GM21737 (cell line): ENCODE measurements around the gene DAGLA.
"Not testable (repeated sequence)": the region's sequence is repeated elsewhere in the genome, so short reads cannot be mapped to it uniquely, and the experiment has no call there.

Experiments used
- ATAC-seq: cut with Tn5 transposase; IDR thresholded peaks from one replicate; pipeline ENCODE4 v1.9.1; 2021; ENCODE audit warnings: mild to moderate bottlenecking, moderate library complexity; ENCODE audit not compliant: unreplicated experiment

Gene DAGLA, protein sequence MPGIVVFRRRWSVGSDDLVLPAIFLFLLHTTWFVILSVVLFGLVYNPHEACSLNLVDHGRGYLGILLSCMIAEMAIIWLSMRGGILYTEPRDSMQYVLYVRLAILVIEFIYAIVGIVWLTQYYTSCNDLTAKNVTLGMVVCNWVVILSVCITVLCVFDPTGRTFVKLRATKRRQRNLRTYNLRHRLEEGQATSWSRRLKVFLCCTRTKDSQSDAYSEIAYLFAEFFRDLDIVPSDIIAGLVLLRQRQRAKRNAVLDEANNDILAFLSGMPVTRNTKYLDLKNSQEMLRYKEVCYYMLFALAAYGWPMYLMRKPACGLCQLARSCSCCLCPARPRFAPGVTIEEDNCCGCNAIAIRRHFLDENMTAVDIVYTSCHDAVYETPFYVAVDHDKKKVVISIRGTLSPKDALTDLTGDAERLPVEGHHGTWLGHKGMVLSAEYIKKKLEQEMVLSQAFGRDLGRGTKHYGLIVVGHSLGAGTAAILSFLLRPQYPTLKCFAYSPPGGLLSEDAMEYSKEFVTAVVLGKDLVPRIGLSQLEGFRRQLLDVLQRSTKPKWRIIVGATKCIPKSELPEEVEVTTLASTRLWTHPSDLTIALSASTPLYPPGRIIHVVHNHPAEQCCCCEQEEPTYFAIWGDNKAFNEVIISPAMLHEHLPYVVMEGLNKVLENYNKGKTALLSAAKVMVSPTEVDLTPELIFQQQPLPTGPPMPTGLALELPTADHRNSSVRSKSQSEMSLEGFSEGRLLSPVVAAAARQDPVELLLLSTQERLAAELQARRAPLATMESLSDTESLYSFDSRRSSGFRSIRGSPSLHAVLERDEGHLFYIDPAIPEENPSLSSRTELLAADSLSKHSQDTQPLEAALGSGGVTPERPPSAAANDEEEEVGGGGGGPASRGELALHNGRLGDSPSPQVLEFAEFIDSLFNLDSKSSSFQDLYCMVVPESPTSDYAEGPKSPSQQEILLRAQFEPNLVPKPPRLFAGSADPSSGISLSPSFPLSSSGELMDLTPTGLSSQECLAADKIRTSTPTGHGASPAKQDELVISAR

DNA sequence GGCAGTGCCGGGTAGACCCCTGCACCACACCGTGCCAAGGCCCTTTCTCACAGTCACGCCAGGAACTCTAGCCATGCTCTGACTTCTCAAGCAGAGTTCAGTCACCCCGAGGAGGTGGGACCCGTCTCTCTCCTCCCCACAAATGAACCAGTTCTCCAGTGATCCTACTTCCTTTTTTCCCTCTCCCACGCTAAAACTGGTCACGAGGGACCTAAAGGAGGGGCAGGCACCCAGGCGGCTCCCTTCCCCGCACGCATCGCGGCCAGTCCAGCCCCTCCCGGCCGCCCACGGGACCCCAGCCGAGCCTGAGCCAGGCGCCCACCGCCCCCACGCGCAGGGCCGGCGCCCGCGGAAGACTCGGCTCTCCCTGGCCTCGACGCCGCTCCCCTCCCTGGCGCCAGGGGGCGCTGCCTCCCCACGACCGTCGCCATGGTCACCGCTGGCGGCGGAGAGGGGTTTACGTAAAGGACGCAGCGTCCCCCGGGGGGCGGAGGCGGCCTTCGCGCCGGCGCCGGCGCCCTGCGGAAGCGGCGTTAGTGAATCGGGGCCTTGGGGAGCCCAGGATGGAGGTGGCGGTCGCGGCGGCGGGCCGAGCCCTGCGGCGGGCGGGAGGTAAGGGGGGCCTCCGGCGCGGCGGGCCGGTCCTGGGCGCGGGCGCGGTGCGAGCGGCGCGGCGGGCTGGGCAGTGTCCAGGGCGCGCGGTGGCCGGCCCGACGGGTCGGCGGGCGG is at the start of gene DAGLA:
Gene DAGLA, plus strand, starts transcription at position 499 of the 729 bp plus-strand sequence. CDS start 39,765 bp downstream, outside the sequence.
- peak; percentile 66 for ATAC-seq

DNA sequence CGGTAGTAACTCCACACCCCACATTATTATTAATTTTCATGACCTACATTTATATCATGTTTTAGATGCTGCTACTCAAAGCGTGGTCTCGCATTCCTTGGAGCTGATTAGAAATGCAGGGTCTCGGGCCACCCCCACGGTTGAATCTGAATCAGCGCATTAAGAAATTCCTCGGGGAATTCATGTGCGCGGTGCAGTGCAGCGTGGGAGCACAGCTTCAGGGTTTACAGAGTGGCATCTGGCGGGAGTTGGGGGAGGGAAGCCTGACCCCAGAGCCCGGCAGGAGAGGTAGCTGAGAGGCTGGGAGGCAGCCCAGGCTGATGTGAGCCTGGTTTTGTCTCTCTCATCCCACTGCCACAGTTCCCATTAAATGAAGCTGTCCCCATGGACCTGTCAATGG is 48.1 kb upstream of the DAGLA start:
- ATAC-seq: no peak

DNA sequence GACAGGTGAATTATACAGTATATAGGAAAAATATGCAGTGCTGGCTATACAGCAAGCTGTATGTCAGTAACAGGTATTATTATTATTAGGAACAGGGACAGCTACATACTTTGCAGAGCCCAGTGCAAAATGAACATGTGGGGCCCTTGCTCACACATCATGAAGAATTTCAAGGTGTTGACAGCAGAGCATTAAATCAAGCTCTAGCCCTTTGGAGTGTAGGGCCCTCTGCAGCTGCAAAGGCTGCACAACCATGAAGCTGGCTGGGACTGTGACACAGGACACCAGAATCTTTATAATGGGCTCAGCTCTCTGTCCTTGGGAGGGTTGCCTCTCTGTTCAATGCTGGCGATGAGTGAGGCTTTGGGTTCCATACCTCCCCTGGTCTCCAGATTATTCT is 44.9 kb upstream of the DAGLA start:
- no peak for ATAC-seq

DNA sequence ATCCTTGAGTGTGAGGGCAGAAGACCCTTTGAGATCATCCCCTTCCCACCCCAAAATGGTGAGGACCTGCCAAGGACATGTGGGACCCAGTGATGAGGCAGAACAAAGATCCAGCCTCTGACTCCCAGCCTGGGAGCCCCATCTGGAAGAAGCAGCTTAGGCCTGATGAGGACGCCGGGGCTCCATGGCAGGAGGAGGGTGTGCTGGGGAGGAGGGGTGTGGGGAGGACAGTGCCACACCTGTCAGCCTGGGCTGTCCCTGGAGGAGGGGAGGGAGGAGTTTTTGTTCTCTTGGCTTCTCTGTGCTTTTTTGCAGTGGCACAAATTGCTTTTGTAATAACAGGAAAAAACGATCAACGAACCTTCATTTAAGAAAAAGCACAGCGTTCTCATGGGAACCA is 44.4 kb upstream of the DAGLA start:
- no peak for ATAC-seq

DNA sequence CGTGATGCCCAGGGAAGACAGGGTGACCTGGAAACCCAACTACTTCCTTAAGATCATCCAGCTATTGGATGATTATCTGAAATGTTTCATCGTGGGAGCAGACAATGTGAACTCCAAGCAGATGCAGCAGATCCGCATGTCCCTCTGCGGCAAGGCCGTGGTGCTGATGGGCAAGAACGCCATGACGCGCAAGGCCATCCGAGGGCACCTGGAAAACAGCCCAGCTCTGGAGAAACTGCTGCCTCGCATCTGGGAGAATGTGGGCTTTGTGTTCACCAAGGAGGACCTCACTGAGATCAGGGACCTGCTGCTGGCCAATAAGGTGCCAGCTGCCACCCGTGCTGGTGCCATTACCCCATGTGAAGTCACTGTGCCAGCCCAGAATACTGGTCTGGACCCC is 43.5 kb upstream of the DAGLA start:
- ATAC-seq: no peak

DNA sequence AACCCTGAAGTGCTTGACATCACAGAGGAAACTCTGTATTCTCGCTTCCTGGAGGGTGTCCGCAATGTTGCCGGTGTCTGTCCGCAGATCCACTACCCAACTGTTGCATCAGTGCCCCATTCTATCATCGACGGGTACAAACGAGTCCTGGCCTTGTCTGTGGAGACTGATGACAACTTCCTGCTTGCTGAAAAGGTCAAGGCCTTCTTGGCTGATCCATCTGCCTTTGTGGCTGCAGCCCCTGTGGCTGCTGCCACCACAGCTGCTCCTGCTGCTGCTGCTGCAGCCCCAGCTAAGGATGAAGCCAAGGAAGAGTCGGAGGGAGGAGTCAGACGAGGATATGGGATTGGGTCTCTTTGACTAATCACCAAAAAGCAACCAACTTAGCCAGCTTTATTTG is 42.9 kb upstream of the DAGLA start:
- no peak for ATAC-seq

DNA sequence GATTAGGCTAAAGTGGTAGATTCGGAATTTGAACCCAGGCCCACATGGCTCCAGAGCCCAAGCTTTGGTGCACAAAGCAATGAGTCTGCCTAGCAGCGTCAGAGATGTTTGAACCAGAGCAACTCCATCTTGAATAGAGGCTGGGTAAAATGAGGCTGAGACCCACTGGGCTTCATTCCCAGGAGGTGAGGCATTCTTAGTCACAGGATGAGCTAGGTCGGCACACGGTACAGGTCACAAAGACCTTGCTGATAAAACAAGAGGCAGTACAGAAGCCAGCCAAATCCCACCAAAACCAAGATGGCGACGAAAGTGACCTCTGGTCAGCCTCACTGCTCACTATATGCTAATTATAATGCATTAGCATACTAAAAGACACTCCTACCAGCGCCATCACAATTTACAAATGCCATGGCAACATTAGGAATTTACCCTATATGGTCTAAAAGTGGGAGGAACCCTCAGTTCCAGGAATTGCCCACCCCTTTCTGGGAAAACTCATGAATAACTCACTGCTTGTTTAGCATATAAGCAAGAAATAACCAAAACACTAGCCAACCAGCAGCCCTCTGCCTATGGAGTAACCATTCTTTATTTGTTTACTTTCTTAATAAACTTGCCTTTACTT is 40.3 kb upstream of the DAGLA start:
- no peak for ATAC-seq

DNA sequence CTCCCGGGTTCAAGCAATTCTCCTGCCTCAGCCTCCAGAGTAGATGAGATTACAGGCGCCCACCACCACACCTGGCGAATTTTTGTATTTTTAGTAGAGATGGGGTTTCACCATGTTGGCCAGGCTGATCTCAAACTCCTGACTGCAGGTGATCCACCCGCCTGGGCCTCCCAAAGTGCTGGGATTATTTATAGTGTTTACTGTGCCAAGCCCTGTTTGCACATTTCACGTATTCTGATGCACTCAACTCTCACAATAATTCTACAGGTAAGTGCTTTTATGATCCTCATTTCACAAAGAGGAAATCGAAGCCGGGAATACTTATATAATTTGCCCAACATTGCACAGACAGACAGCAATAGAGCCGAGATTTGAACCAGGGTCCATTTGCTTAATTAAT is 38.0 kb upstream of the DAGLA start:
- no peak for ATAC-seq

DNA sequence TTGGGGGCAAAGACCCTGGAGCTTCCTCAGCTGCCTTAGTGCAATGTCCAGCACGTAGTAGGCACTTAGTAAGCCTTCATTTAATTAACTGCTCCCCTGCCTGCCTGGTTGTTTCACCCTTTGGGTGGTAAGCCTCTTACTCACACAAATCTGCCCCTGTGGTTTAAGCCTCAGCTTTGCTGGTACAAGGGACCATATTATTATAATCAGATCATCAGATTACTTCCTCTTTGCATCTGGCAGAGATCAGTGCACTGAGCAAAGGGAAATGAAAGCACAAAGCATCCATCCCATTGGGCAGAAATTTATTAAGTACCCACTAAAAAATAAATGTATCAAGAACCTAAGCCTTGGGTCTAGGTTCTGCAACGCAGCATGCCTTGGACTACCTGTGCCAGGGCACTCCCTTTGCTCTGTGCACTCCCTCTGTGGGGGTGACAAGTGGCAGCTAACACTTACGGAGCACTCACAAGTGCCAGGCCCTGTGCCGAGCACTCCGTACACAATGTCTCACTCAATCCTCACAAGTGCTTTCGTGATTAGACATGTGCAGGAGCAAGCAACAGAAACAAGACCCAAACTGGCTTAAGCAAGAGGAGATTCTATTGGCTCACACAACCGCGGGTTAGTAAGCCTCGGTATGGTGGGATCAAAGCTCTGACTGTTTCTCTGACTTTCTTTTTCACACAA is 34.9 kb upstream of the DAGLA start:
- ATAC-seq: no peak

DNA sequence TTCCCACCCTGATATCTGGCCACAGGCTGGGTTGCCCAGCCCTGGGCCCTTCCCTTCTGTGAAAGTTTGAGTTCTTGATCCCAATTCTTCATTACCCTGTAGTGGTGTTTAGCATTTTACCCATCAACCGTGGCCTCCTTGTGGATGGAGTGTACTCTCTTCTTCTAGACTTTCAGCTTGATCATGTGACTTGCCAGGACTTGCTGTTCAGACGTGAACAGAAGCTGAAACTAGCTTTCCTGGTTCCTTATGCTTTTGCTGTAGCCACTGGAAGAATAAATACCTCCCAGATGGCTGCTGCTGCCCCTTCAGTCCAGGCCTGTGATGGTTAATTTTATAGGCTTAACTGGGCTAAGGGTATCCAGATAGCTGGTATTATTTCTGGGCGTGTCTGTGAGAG is 32.7 kb upstream of the DAGLA start:
- no peak for ATAC-seq

DNA sequence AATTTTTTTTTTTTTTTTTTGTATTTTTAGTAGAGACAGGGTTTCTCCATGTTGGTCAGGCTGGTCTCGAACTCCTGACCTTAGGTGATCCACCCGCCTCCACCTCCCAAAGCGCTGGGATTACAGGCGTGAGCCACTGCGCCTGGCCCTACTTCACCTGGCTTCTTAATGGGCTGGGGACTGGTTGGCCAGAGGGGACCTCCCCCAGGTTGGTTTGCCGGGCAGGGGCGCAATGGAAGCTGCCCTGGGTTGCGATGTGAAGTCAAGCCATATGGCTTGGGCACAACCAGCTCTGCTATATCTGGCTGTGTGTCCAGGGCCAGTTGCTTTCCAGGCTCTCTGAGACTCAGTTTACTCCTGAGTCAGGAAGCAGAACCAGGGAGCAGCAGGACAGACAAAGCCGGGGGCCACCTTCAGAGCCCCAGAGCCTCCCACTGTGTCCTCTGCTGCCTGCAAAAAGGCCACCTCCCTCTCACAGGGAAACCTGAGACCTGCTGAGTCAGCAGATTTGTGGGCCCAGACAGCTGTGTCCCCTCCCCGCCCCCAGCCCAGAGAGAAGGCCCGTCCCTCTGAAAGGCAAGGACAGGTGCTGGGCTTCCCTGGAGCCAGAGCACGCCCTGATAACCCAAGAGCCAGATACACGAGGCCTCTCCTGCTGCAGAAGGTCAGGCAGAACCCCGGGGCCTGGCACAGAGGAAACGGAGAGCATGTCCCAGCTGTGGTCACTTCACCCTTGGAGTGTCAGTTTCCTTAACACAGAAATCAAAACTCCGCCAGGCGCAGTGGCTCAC is 29.2 kb upstream of the DAGLA start:
- ATAC-seq: no peak

DNA sequence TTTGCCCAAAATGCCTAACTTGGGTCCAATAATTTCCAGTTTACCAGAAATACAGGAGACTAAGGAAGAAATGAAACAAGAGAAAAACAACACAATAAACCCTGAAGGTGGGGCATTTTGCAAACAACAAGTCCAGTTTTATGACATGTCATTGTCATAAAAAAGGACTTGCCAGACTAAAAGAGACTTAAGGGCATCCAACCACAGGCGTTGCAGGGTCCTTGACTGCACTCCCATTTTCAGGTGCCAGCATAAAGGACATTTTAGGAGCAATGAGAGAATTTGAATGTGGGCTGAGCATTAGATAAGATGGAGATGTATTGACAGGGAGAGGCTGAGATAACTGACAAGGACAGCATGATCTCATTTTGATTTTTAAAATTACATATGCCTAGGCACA is 28.1 kb upstream of the DAGLA start:
- ATAC-seq: no peak

DNA sequence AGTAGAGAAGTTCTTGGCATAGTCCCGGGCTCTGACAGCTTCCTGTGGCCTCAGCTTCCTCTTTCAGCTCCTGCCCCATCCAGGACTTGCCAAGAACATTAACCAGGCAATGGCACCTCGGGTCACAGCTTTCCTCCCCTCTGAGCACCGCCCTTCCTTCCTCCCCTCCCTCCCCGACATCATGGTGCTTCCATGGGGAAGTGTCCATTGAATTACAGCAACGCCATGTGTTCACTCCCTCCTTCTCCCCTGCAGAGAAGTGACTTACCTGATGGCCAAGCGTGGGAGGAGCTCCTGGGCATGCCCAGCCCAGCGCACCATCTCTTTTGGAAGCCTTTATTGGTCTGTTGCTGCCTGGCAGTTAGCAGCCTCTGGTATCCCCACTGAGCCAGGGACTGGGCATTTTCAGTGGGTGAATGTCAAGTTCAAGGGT is 25.8 kb upstream of the DAGLA start:
- no peak for ATAC-seq

DNA sequence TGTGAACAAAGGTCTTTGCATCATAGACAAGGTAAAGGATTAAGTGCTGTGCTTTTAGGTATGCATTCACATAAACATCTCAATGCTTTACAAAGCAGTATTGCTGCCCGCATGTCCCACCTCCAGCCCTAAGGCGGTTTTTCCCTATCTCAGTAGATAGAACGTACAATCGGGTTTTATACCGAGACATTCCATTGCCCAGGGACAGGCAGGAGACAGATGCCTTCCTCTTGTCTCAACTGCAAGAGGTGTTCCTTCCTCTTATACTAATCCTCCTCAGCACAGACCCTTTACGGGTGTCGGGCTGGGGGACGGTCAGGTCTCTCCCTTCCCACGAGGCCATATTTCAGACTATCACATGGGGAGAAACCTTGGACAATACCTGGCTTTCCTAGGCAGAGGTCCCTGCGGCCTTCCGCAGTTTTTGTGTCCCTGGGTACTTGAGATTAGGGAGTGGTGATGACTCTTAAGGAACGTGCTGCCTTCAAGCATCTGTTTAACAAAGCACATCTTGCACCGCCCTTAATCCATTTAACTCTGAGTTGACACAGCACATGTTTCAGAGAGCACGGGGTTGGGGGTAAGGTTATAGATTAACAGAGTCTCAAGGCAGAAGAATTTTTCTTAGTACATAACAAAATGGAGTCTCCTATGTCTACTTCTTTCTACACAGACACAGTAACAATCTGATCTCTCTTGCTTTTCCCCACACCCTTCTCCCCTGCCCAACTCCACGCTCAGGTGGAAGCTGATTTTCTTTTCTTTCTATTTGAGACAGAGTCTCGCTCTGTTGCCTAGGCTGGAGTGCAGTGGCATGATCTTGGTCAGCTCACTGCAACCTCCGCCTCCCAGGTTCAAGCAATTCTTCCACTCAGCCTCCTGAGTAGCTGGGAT is 24.7 kb upstream of the DAGLA start:
- ATAC-seq: not testable (repeated sequence)

DNA sequence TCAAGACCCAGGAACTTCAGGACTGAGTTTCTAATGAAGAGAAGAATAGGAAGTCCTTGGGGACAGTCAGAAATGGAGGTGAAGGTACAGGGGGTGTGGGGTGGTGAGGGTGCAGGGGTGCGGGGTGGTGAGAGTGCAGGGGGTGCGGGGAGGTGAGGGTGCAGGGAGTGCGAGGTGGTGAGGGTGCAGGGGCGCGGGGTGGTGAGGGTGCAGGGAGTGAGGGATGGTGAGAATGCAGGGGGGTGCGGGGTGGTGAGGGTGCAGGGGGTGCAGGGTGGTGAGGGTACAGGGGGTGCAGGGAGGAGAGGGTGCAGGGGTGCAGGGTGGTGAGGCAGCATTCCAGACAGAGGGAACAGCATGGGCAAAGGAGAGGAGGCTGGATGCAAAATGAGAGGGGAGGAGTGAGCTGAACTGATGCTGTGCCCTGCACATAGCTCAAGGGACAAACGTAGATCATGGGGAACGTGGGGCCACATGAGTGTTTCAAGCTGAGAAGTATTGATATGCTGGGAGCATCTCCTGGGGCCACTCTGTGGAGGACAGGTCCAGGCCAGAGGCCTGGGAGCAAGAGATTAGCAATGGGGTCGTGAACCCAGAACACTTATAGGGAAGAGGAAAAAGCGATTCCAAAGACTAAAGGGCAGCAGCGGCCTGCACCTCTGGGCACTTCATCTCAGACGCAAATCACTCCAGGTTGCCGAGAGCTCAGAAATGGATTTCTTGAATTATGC is 23.7 kb upstream of the DAGLA start:
- ATAC-seq: no peak

DNA sequence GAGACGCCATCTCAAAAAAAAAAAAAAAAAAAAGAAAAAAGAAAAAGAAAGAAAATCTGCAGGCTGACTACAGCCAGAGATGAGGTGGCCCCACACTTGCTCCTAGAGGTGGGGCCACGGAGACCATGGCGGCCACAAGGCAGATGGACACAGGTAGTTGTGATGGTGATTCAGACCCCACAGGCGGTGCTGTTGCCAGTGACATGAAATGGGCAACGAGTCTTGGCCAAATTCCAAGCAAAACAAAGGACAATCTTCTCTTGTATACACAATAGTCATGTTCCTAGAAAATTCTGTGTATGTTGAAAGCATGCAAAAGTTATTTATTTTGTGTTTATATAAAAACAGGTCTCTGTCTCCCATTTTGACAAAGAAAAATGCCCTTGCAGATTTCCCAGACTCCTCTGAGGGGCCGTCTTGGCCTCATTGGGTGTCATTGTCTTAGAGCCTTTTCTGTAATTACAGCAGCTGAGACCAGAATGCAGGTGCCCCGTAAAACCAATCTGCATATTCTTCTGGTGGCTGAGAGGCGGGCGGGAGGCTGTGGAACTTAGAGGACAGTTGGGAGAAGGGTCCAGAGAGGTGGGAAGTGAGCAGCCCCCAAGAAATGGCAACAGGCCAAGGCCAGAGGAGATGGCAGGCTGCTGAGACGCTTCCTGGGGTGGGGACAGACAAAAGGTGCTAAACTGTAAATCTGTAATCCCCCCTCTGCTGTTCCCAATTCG is 22.5 kb upstream of the DAGLA start:
- no peak for ATAC-seq
